Transverse colon (tissue), 3 donors: Measurements from ENCODE around the gene CRISP2.

Experiments used
- CTCF ChIP-seq, 5 experiments: fragments of 200-600 bp in 3 of 5; fragments of 450-650 bp in 2 of 5; sonication (generic) in 3 of 5; IDR thresholded peaks; 1 replicate in 2 of 5; 2 replicates in 3 of 5; pipeline ENCODE4 v1.5.1; 2016 to 2017; ENCODE audit warnings: antibody characterized with exemption in 5 of 5, inconsistent platforms in 3 of 5, mild to moderate bottlenecking in 2 of 5, moderate library complexity in 1 of 5
- POLR2A ChIP-seq: fragments of 450-650 bp; IDR thresholded peaks from one replicate; pipeline ENCODE4 v1.6.1; 2016; ENCODE audit warnings: antibody characterized with exemption, mild to moderate bottlenecking, moderate library complexity

- TF ChIP-seq CTCF (IDR thresholded peaks at IDR 0.05) = no peak
- TF ChIP-seq POLR2A = no peak
Measured at GRCh38 chr6:49730251-49730650, 16.9 kb upstream of the CRISP2 start.
